K562 treated with DMSO at 1 percent for 4 hours (cell line): ENCODE data around the gene PPM1L. TPM values are rescaled to one million over a fixed set of nuclear protein-coding genes. Genes with fewer than 3 reads are reported as not detected.

Source experiments
- total RNA-seq: library from RNA; unstranded; fragments of 300-600 nt; gene quantifications from 2 replicates; pipeline ENCODE4 v1.2.3, GENCODE V29; 2022; ENCODE audit not compliant: insufficient read depth

The PPM1L gene
- total RNA-seq: not detected in 2 replicates

DNA sequence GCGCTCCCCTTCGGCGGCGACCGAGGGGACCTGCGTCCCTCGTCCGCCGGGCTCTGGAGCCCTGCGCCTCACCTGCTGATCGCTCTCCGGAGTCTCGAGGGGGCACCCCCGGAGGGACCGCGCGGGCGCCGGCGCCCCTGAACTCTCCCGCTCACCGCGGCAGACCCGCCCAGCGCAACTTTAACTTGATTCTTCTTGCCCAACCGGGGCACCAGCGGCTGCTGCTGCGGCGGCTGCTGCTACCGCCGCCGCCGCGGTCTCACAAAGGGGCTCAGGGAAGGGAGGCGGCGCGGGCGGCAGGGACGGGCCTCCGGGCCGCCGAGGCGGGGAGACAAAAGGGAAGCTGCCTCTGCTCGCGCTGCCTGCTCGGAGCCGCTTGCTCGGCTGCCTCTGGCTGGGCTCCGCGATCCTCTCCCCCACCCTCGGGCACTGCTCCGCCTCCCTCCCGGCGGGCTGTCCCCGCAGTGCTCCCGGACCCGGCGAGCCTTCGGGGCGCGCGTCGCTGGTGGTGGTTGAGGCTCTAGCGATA is at the start of gene PPM1L:
Gene PPM1L (plus strand): TSS at position 456 of the 529 bp plus-strand sequence.

DNA sequence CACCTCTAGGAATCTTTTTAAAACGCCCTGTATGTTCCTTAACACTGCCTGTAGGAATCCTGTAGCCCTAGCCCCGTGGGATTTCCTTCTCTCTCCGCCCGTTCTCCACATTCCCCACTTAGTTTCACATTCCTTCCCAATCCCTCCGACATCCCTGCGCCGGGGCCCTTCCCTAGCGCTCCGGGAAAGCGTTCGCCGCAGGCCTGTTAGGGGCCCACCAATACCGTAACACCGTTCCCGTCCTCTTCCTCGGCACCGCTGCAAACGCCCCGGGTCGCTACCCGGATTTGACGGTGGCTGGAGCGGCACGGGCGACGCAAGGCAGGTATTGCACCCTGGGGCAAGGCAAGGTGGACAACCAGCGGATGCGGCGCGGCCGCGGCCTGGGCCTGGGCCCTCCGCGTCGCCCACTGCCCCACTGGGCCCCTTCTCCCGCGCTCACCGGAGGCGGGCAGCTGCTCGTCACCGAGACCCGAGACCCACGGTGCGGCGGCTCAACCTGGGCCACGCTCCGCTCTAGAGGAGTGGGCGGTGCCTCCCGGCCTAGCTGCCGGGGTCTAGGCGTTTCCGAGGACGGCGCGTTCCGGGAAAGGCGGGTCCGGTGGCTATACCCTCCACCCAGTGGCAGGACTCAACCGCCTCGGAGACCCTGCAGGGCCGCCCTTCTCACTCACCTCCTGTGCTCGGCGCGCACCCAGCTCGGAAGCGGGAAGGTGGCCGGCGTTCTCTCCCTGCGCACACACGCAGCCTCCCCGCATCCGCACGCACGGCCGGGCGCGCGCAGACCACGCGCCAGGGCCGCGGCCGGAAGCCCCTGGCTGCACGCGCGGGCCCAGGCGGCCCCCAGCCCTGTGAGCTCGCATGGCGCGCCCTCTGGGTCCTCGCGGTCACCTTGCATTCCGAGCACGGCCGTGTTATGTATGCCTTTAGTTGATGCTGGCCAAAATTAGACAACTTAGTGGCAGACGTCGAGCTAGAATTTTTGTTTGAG is 348.8 kb downstream of the PPM1L start, which contains the start of gene B3GALNT1:
Gene B3GALNT1 (minus strand): TSS at position 789 of the 991 bp plus-strand sequence. CDS start 18,595 bp downstream, outside the sequence.

Other genes with a start within 250 kb of the PPM1L start
- gene KPNA4, start 190.7 kb upstream of the PPM1L start, total RNA-seq: 9.4 and 14.6 TPM in 2 replicates
- gene ARL14, start 79.1 kb upstream of the PPM1L start, total RNA-seq: not detected in 2 replicates